GM10847 (cell line): ENCODE measurements around the gene RITA1.

Experiments used
- POLR2A ChIP-seq: IDR thresholded peaks from 2 replicates; pipeline ENCODE4 v1.6.1; 2011; ENCODE audit not compliant: insufficient read length; ENCODE audit errors: extremely low read depth

RITA1 gene

GRCh38 chr12:113238309-113238708, 52.8 kb downstream of the RITA1 start:
- TF ChIP-seq POLR2A, result no peak

GRCh38 chr12:113239288-113239771, 53.8 kb downstream of the RITA1 start:
- TF ChIP-seq POLR2A, result no peak

- no peak for TF ChIP-seq POLR2A
These were observed 54.4 kb downstream of the RITA1 start for GRCh38 chr12:113239811-113240331.

GRCh38 chr12:113240395-113240794, 54.9 kb downstream of the RITA1 start:
- no peak for TF ChIP-seq POLR2A

GRCh38 chr12:113241191-113242025, 55.9 kb downstream of the RITA1 start:
- TF ChIP-seq POLR2A, result no peak
